ENCODE results near the gene POC1A.

POC1A gene

GRCh38 chr3:52122491-52122890, 31.7 kb downstream of the POC1A start:
- DNase-seq (ENCODE audit: insufficient read length) (no peak), FAIRE-seq (no peak)
- TF ChIP-seq TAF1 (IDR thresholded peaks at IDR 0.05; ENCODE audit: borderline replicate concordance, low read depth, low read length), result no peak
- no peak for TF ChIP-seq POLR2AphosphoS5 (IDR thresholded peaks at IDR 0.05; ENCODE audit: low read depth, low read length)
- TF ChIP-seq POLR2A (IDR thresholded peaks at IDR 0.05; ENCODE audit: low read depth, low read length), result no peak

- TF ChIP-seq POLR2A (IDR thresholded peaks at IDR 0.05; ENCODE audit: low read depth, low read length) (no peak), POLR2AphosphoS5 (IDR thresholded peaks at IDR 0.05; ENCODE audit: low read depth, low read length) (no peak), TAF1 (IDR thresholded peaks at IDR 0.05; ENCODE audit: borderline replicate concordance, low read depth, low read length) (no peak)
- peak; percentile 46 for FAIRE-seq
- no peak for DNase-seq (ENCODE audit: insufficient read length)
Observed at GRCh38 chr3:52121813-52122212, 32.4 kb downstream of the POC1A start.

- no peak for DNase-seq (ENCODE audit: insufficient read length)
- no peak; the same call in 1 of the 2 replicates for TF ChIP-seq POLR2A (IDR thresholded peaks at IDR 0.05; ENCODE audit: low read depth, low read length)
- TF ChIP-seq TAF1 (IDR thresholded peaks at IDR 0.05; ENCODE audit: borderline replicate concordance, low read depth, low read length), result no peak
- no peak for TF ChIP-seq POLR2AphosphoS5 (IDR thresholded peaks at IDR 0.05; ENCODE audit: low read depth, low read length)
- peak; percentile 76 for FAIRE-seq
Observed at GRCh38 chr3:52121464-52121805, 32.8 kb downstream of the POC1A start.

GRCh38 chr3:52120556-52121463, 33.4 kb downstream of the POC1A start:
- DNase-seq (ENCODE audit: insufficient read length), result no peak
- peak; percentile 87 for FAIRE-seq
- TF ChIP-seq POLR2A (IDR thresholded peaks at IDR 0.05; ENCODE audit: low read depth, low read length) (peak; percentile 40; the same call in 1 of the 2 replicates), POLR2AphosphoS5 (IDR thresholded peaks at IDR 0.05; ENCODE audit: low read depth, low read length) (no peak)

- DNase-seq (ENCODE audit: insufficient read length), result no peak
- TF ChIP-seq POLR2A (IDR thresholded peaks at IDR 0.05; ENCODE audit: low read depth, low read length), result no peak
- TF ChIP-seq TAF1 (IDR thresholded peaks at IDR 0.05; ENCODE audit: borderline replicate concordance, low read depth, low read length), result no peak
- TF ChIP-seq POLR2AphosphoS5 (IDR thresholded peaks at IDR 0.05; ENCODE audit: low read depth, low read length), result no peak
- FAIRE-seq, result no peak
Observed at GRCh38 chr3:52119826-52120225, 34.4 kb downstream of the POC1A start.

GRCh38 chr3:52119099-52119498, 35.1 kb downstream of the POC1A start:
- no peak for DNase-seq (ENCODE audit: insufficient read length)
- FAIRE-seq, result no peak
- no peak for TF ChIP-seq POLR2A (IDR thresholded peaks at IDR 0.05; ENCODE audit: low read depth, low read length)
- TF ChIP-seq TAF1 (IDR thresholded peaks at IDR 0.05; ENCODE audit: borderline replicate concordance, low read depth, low read length), result no peak
- TF ChIP-seq POLR2AphosphoS5 (IDR thresholded peaks at IDR 0.05; ENCODE audit: low read depth, low read length), result no peak

GRCh38 chr3:52118156-52118875, 35.9 kb downstream of the POC1A start:
- DNase-seq (ENCODE audit: insufficient read length) (no peak), FAIRE-seq (no peak)
- TF ChIP-seq TAF1 (IDR thresholded peaks at IDR 0.05; ENCODE audit: borderline replicate concordance, low read depth, low read length), result no peak
- TF ChIP-seq POLR2AphosphoS5 (IDR thresholded peaks at IDR 0.05; ENCODE audit: low read depth, low read length), result no peak
- TF ChIP-seq POLR2A (IDR thresholded peaks at IDR 0.05; ENCODE audit: low read depth, low read length), result no peak

GRCh38 chr3:52117537-52117936, 36.7 kb downstream of the POC1A start:
- TF ChIP-seq TAF1 (IDR thresholded peaks at IDR 0.05; ENCODE audit: borderline replicate concordance, low read depth, low read length) (no peak), POLR2AphosphoS5 (IDR thresholded peaks at IDR 0.05; ENCODE audit: low read depth, low read length) (no peak), POLR2A (IDR thresholded peaks at IDR 0.05; ENCODE audit: low read depth, low read length) (no peak)
- FAIRE-seq (no peak), DNase-seq (ENCODE audit: insufficient read length) (no peak)

- no peak for TF ChIP-seq TAF1 (IDR thresholded peaks at IDR 0.05; ENCODE audit: borderline replicate concordance, low read depth, low read length)
- FAIRE-seq (no peak), DNase-seq (ENCODE audit: insufficient read length) (no peak)
Observed at GRCh38 chr3:52112056-52112455, 42.2 kb downstream of the POC1A start.

GRCh38 chr3:52110502-52110901, 43.7 kb downstream of the POC1A start:
- no peak for TF ChIP-seq POLR2AphosphoS5 (IDR thresholded peaks at IDR 0.05; ENCODE audit: low read depth, low read length)
- no peak for TF ChIP-seq POLR2A (IDR thresholded peaks at IDR 0.05; ENCODE audit: low read depth, low read length)
- TF ChIP-seq TAF1 (IDR thresholded peaks at IDR 0.05; ENCODE audit: borderline replicate concordance, low read depth, low read length), result no peak
- DNase-seq (ENCODE audit: insufficient read length), result no peak
- no peak for FAIRE-seq

GRCh38 chr3:52109611-52110301, 44.5 kb downstream of the POC1A start:
- no peak for TF ChIP-seq POLR2A (IDR thresholded peaks at IDR 0.05; ENCODE audit: low read depth, low read length)
- TF ChIP-seq TAF1 (IDR thresholded peaks at IDR 0.05; ENCODE audit: borderline replicate concordance, low read depth, low read length), result no peak
- TF ChIP-seq POLR2AphosphoS5 (IDR thresholded peaks at IDR 0.05; ENCODE audit: low read depth, low read length), result no peak
- no peak for DNase-seq (ENCODE audit: insufficient read length)
- FAIRE-seq, result no peak

Data from GM12892 (cell line).